PC-3 (cell line): Measurements from ENCODE around the gene AS3MT. TPM values are rescaled to one million over a fixed set of nuclear protein-coding genes. Genes with fewer than 3 reads are reported as not detected.
"Not testable (repeated sequence)": the region's sequence is repeated elsewhere in the genome, so short reads cannot be mapped to it uniquely, and the experiment has no call there.

Experiments used
- ATAC-seq: fragments of 200-7000 bp; cut with Tn5 transposase; 2 replicates; pipeline ENCODE4 v1.9.1; 2020; ENCODE audit warnings: mild to moderate bottlenecking, moderate library complexity
- BruUV-seq: library from RNA; stranded (reverse); fragments of 400-500 nt; replicated peaks from 2 replicates; lab custom pipeline; 2021; lab: Mats Ljungman, UMichigan
- CTCF ChIA-PET: fragments of 300-600 bp; sonication (Branson Sonifier 250); formaldehyde crosslinking; loops from one replicate; lab custom pipeline; 2022; ENCODE audit warnings: antibody characterized with exemption; lab: Charles Lee
- POLR2A ChIA-PET: fragments of 300-600 bp; sonication (Branson Sonifier 250); formaldehyde crosslinking; loops from one replicate; lab custom pipeline; 2022; ENCODE audit warnings: antibody characterized with exemption; ENCODE audit not compliant: unreplicated experiment; lab: Charles Lee
- DNase-seq: peaks from one replicate; pipeline ENCODE4 v3.0.0-alpha.2; 2015
- H2AFZ ChIP-seq: fragments of 300-600 bp; sonication (generic); 2 replicates; pipeline ENCODE4 v1.6.0; 2016; ENCODE audit warnings: antibody characterized with exemption, low read length
- H3F3A ChIP-seq: fragments of 300-600 bp; sonication (generic); one replicate; pipeline ENCODE4 v1.6.0; 2017; ENCODE audit warnings: antibody characterized with exemption, low read length, control low read depth, mild to moderate bottlenecking; ENCODE audit not compliant: unreplicated experiment
- H3K27ac ChIP-seq: fragments of 300-600 bp; sonication (generic); 2 replicates; pipeline ENCODE4 v1.5.1; 2016; ENCODE audit warnings: mild to moderate bottlenecking, low read length
- H3K27me3 ChIP-seq: fragments of 300-600 bp; sonication (generic); 2 replicates; pipeline ENCODE4 v1.6.1; 2016; ENCODE audit warnings: low read length, mixed read lengths
- H3K36me3 ChIP-seq: fragments of 300-600 bp; sonication (generic); 2 replicates; pipeline ENCODE4 v1.6.1; 2016; ENCODE audit warnings: low read depth, mixed run types, low read length, mixed read lengths
- H3K4me1 ChIP-seq: fragments of 300-600 bp; sonication (generic); 2 replicates; pipeline ENCODE4 v1.5.1; 2016; ENCODE audit warnings: low read length; ENCODE audit not compliant: insufficient read depth
- H3K4me2 ChIP-seq: fragments of 300-600 bp; sonication (generic); 2 replicates; pipeline ENCODE4 v1.6.0; 2016; ENCODE audit warnings: low read length
- H3K4me3 ChIP-seq: fragments of 300-600 bp; sonication (generic); 2 replicates; pipeline ENCODE4 v1.5.1; 2016; ENCODE audit warnings: mild to moderate bottlenecking, low read length, mixed read lengths
- H3K79me2 ChIP-seq: fragments of 300-600 bp; sonication (generic); 2 replicates; pipeline ENCODE4 v1.6.1; 2017; ENCODE audit warnings: low read length, mixed read lengths
- H3K9ac ChIP-seq: fragments of 300-600 bp; sonication (generic); 2 replicates; pipeline ENCODE4 v1.6.0; 2016; ENCODE audit warnings: mild to moderate bottlenecking, low read length
- H3K9me2 ChIP-seq: fragments of 300-600 bp; sonication (generic); replicated peaks from 2 replicates; pipeline ENCODE4 v1.6.1; 2016; ENCODE audit warnings: mixed run types, low read length, mixed read lengths
- H3K9me3 ChIP-seq: fragments of 300-600 bp; sonication (generic); 2 replicates; pipeline ENCODE4 v1.6.1; 2016; ENCODE audit warnings: low read length, mixed read lengths
- H4K20me1 ChIP-seq: fragments of 300-600 bp; sonication (generic); 2 replicates; pipeline ENCODE4 v1.6.1; 2016; ENCODE audit warnings: low read length, mixed read lengths
- EZH2 ChIP-seq: fragments of 300-600 bp; sonication (generic); IDR thresholded peaks from one replicate; pipeline ENCODE4 v1.6.1; 2017; ENCODE audit warnings: antibody characterized with exemption, mild to moderate bottlenecking, low read length; ENCODE audit not compliant: unreplicated experiment
- EZH2phosphoT487 ChIP-seq: fragments of 300-600 bp; sonication (generic); IDR thresholded peaks from 2 replicates; pipeline ENCODE4 v1.6.1; 2018; ENCODE audit warnings: mild to moderate bottlenecking, antibody characterized with exemption, low read length, borderline replicate concordance
- intact Hi-C: fragments of 100-400 bp; cut with micrococcal nuclease; formaldehyde crosslinking; loops from 2 replicates; pipeline ENCODE4 v1.9.0; 2023
- total RNA-seq: library from RNA; depleted of rRNA; stranded (reverse); fragments of >200 nt; gene quantifications from 2 replicates; pipeline ENCODE4 v1.2.3, GENCODE V29; 2014
- TF ChIP-seq, protein P1 (sequence below): fragments of 300-600 bp; sonication (generic); conservative IDR thresholded peaks from 2 replicates; pipeline ENCODE4 v1.5.1; 2017; ENCODE audit warnings: antibody characterized with exemption, low read depth, mild to moderate bottlenecking, low read length

The AS3MT gene
- total RNA-seq, 1 experiment from 2014 or later = 3.5 TPM

DNA sequence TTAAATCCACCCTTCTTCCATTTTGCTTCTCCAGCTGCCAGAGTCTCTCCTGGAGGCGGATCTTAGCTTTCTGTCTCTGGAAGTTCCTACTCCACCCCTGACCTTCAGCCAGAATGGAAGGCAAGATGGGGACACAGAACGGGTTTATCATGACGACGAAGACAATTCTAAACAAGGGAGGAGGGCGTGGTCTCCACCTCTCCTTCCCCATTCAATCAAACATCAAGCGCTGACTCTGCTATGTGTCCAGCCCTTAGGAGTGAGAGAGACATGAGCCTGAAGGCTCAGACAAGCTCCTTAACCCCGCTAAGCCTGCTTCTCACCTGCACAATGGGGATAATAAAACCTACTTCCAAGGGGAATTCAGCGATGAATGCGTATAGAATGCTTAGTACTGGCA is 35.1 kb upstream of the AS3MT start:
- peak overlapping the region; percentile 76 for H3K4me2 ChIP-seq
- no peaks in the 10 kb centered on the region for H3K9me3 ChIP-seq
- ChIA-PET POLR2A (no interaction called here), CTCF (interaction anchor here (2.2 kb wide), 1 partner anchor 67 kb away, joined by 10 read pairs; no protein-coding TSS in a partner anchor)
- peak overlapping the region; percentile 52; the same call in 1 of the 2 replicates for H3K4me3 ChIP-seq
- DNase-seq = peak; percentile 38
- no peaks in the 10 kb centered on the region for H3K27me3 ChIP-seq
- no peaks in the 10 kb centered on the region for H3K36me3 ChIP-seq
- no peaks in the 10 kb centered on the region for H3F3A ChIP-seq
- BruUV-seq = no TSS peak
- no peak for TF ChIP-seq EZH2
- TF ChIP-seq, protein P1, sequence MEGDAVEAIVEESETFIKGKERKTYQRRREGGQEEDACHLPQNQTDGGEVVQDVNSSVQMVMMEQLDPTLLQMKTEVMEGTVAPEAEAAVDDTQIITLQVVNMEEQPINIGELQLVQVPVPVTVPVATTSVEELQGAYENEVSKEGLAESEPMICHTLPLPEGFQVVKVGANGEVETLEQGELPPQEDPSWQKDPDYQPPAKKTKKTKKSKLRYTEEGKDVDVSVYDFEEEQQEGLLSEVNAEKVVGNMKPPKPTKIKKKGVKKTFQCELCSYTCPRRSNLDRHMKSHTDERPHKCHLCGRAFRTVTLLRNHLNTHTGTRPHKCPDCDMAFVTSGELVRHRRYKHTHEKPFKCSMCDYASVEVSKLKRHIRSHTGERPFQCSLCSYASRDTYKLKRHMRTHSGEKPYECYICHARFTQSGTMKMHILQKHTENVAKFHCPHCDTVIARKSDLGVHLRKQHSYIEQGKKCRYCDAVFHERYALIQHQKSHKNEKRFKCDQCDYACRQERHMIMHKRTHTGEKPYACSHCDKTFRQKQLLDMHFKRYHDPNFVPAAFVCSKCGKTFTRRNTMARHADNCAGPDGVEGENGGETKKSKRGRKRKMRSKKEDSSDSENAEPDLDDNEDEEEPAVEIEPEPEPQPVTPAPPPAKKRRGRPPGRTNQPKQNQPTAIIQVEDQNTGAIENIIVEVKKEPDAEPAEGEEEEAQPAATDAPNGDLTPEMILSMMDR = no peak
- TF ChIP-seq EZH2phosphoT487 = no peak
- H3K4me1 ChIP-seq = peaks cover 5% of the 10 kb centered on the region; the same call in 1 of the 2 replicates
- intact Hi-C loops = loop anchor here (2.0 kb wide), 2 partner anchors 105 to 235 kb away; no protein-coding TSS in a partner anchor
- H2AFZ ChIP-seq = peak overlapping the region; percentile 77
- H3K9me2 ChIP-seq = no peaks in the 10 kb centered on the region
- ATAC-seq = peak; percentile 73
- no peaks in the 10 kb centered on the region for H3K79me2 ChIP-seq
- no peaks in the 10 kb centered on the region for H4K20me1 ChIP-seq
- H3K9ac ChIP-seq = no peak overlapping the region
- H3K27ac ChIP-seq = no peak overlapping the region

DNA sequence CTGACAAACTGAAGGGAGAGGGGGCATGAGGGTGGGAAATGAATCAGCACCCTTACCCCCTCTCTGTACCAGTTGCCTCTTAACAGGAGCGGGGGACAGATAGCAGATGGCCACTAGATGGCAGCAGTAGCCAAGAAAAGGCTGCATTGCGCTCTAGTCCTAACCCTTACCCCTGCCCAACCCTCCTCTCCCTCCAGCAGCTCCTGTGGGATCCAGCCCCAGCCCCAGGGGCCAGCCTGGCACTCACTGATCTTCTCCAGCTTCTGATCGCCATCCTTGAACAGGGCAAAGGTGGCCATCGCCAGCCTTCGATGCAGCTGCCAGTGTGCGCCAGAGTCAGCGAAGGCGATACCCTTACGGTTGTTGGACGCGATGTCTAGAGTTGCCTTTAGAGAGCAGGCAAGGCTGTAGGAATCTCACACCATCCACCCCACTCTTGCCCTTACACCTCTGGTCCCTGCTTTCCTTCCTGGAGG is 34.2 kb upstream of the AS3MT start:
- POLR2A ChIA-PET = no interaction called here
- Histone ChIP-seq H3K9me3 (no peaks in the 10 kb centered on the region), H3K36me3 (no peaks in the 10 kb centered on the region), H3K4me2 (peak overlapping the region; percentile 76), H3K9ac (no peak overlapping the region), H3F3A (no peaks in the 10 kb centered on the region), H3K27me3 (no peaks in the 10 kb centered on the region), H3K27ac (no peak overlapping the region), H3K4me3 (peak overlapping the region; percentile 52; the same call in 1 of the 2 replicates), H3K4me1 (peaks cover 5% of the 10 kb centered on the region; the same call in 1 of the 2 replicates), H4K20me1 (no peaks in the 10 kb centered on the region), H3K9me2 (no peaks in the 10 kb centered on the region), H2AFZ (peak overlapping the region; percentile 77), H3K79me2 (no peaks in the 10 kb centered on the region)
- TF ChIP-seq, protein P1 = peak; percentile 83
- TF ChIP-seq EZH2phosphoT487 (no peak), EZH2 (no peak)
- DNase-seq = peak; percentile 83
- peak; percentile 99 for ATAC-seq
- no TSS peak for BruUV-seq
- intact Hi-C loops = loop anchor here (1.0 to 2.0 kb wide), 3 partner anchors 66 to 234 kb away; no protein-coding TSS in a partner anchor
- CTCF ChIA-PET = interaction anchor here (0.5 to 2.2 kb wide), 3 partner anchors 27 to 687 kb away, joined by 3 to 10 read pairs (median 5); no protein-coding TSS in a partner anchor

DNA sequence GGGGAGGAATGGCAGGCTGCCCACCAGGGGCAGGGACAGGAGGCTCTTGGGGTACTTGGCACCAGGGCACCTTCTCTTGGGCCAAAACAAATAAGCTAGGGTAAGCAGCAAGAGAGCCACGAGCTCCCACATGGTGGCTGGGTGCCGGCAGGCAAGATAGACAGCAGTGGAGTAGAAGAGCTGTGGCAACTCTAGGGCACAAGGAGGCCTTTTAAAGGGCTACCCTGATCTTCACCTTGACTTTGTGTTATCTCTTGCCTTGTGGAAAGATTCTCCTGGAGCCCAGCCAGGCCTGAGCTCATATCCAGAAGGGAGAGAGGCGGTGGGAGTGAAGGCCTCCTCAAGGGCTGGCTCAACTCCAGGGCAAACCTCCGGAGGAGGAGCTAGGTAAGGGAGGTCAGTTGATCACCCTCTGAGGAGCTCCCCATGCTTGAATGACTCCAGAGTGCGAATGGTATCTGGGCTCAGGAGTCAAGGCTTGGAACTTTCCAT is 32.0 kb upstream of the AS3MT start, which contains the start of gene CYP17A1:
Gene CYP17A1, minus strand, starts transcription at position 184 of the 492 bp plus-strand sequence. Its CDS starts 52 bp downstream, at position 132.
- Histone ChIP-seq H2AFZ (no peak within 1 kb of the TSS), H3K4me3 (no peak within 1 kb of the TSS), H3K9ac (no peak within 1 kb of the TSS), H3K4me2 (no peak within 1 kb of the TSS), H3K9me2 (no peaks in the 10 kb centered on the region), H3K27me3 (no peaks in the 10 kb centered on the region), H3K4me1 (peaks cover 5% of the 10 kb centered on the region; the same call in 1 of the 2 replicates), H3F3A (no peaks in the 10 kb centered on the region), H3K9me3 (no peaks in the 10 kb centered on the region), H3K79me2 (no peaks in the 10 kb centered on the region), H3K36me3 (no peaks in the 10 kb centered on the region), H3K27ac (no peak within 1 kb of the TSS), H4K20me1 (no peaks in the 10 kb centered on the region)
- ChIA-PET CTCF (no interaction called here), POLR2A (no interaction called here)
- ATAC-seq (no peak), DNase-seq (no peak)
- intact Hi-C loops = no loop called here
- BruUV-seq = no TSS peak
- TF ChIP-seq EZH2 (no peak), EZH2phosphoT487 (no peak)
- TF ChIP-seq, protein P1 = no peak

DNA sequence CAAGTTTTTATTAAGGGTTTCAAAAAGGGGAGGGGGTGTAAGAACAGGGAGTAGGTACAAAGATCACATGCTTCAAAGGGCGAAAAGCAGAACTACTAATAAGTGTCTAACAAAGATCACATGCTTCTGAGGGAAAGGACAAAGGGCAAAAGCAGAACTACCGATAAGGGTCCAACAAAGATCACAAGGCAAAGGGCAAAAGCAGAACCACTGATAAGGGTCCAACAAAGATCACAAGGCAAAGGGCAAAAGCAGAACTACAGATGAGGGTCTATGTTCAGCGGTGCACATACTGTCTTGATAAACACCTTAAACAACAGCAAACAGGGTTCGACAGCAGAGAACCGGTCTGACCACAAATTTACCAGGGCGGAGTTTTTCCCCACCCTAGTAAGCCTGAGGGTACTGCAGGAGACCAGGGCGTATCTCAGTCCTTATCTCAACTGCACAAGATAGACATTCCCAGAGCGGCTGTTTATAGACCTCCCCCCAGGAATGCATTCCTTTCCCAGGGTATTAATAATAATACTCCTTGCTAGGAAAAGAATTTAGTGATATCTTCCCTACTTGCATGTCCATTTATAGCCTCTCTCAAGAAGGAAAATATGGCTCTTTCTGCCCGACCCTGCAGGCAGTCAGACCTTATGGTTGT is 30.9 kb upstream of the AS3MT start:
- H3K36me3 ChIP-seq, CTCF ChIA-PET, H3F3A ChIP-seq, H3K4me2 ChIP-seq, H4K20me1 ChIP-seq, intact Hi-C loops, BruUV-seq, H3K4me1 ChIP-seq, H3K4me3 ChIP-seq, H3K27me3 ChIP-seq, POLR2A ChIA-PET, H3K9me2 ChIP-seq, H3K79me2 ChIP-seq, H3K27ac ChIP-seq, ATAC-seq, H3K9ac ChIP-seq, DNase-seq, H3K9me3 ChIP-seq, H2AFZ ChIP-seq: not testable (repeated sequence)
